ENCODE data around the gene RHBDL1. TPM values are rescaled to one million over a fixed set of nuclear protein-coding genes. Genes with fewer than 3 reads are reported as not detected.

RHBDL1 gene
- total and polyA plus RNA-seq, 9 of the 15 experiments (the other 6 are each of a cell fraction or from before 2014, with no cell fraction given): 0.03 to 5.6 (median 1.3) TPM; not detected in 1

DNA sequence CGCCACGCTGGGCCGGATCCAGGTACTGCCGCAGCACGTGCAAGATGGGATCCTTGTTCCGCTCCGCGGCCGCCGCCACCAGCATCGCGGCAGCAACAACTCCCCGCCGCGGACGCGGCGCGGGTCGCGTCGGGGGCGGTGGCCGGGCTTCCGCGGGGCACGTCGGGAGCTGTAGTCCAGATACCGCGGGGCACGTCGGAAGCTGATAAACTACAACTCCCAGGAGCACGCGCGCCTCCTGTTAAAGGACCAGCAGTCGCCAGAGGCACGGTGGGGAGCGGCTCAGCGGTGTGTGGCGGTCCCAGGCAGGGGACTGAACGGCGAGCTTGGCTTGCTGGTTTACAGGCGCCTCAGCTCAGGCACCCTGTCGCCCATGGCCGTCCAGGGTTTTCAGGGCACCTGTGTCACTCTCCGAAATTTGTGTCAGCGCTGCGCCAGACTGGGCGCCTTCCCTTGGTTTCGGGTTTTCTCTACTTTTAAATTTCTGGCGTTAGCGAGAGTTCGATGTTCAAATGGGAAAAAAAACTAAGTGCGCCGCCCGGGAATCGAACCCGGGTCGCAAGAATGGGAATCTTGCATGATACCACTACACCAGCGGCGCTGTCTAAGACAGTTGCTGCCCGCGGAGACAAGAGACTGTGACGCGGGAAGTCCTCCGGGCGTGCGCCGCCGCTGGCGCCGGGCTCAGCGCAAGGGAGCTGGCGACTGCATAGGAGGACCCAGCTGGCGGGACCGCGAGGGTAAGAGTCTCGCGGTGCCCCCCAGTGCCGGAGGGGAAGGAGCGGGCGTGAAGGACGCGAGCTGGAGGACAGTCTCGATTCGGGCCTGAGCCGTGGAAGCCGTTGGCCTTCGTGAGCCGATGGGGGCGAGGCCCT lies 39.0 kb upstream of the RHBDL1 start, which contains the start of gene METTL26 (continued):
- TF ChIP-seq FOXP4 (CRISPR knock-in tag; IDR thresholded peaks at IDR 0.05; ENCODE audit: borderline replicate concordance) (0 out of 2 replicates have a peak, but pooled peaks have one; percentile 48), RAD51 (IDR thresholded peaks at IDR 0.05; ENCODE audit: borderline replicate concordance, low read depth) (no peak), NRF1 (conservative IDR thresholded peaks at IDR 0.05 in 1 of 2, IDR thresholded peaks at IDR 0.05 in 1 of 2) (peak; percentile 72 to 77), KLF13 (tag; IDR thresholded peaks at IDR 0.05; ENCODE audit: borderline replicate concordance, low read depth) (peak; percentile 86), FOXA1 (IDR thresholded peaks at IDR 0.05; ENCODE audit: borderline replicate concordance) (no peak), GABPB1 (CRISPR knock-in tag; IDR thresholded peaks at IDR 0.05) (peak; percentile 85), ZSCAN29 (IDR thresholded peaks at IDR 0.05) (no peak; the same call in 1 of the 2 replicates), ZNF224 (CRISPR knock-in tag; IDR thresholded peaks at IDR 0.05) (no peak), PHTF2 (CRISPR knock-in tag; IDR thresholded peaks at IDR 0.05) (no peak), ZNF551 (CRISPR knock-in tag; IDR thresholded peaks at IDR 0.05) (no peak), SRSF3 (IDR thresholded peaks at IDR 0.05; ENCODE audit: insufficient read depth, low read length) (no peak), ZBTB9 (CRISPR knock-in tag; IDR thresholded peaks at IDR 0.05) (peak; percentile 67; the same call in 1 of the 2 replicates), SETDB1 (IDR thresholded peaks at IDR 0.05; ENCODE audit: low read length) (no peak), GTF2E2 (tag; IDR thresholded peaks at IDR 0.05) (peak; percentile 28; the same call in 1 of the 2 replicates)
- TF ChIP-seq, protein P1, sequence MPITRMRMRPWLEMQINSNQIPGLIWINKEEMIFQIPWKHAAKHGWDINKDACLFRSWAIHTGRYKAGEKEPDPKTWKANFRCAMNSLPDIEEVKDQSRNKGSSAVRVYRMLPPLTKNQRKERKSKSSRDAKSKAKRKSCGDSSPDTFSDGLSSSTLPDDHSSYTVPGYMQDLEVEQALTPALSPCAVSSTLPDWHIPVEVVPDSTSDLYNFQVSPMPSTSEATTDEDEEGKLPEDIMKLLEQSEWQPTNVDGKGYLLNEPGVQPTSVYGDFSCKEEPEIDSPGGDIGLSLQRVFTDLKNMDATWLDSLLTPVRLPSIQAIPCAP (CRISPR knock-in tag; IDR thresholded peaks at IDR 0.05; ENCODE audit: borderline replicate concordance): no peak
- TF ChIP-seq, protein P2, sequence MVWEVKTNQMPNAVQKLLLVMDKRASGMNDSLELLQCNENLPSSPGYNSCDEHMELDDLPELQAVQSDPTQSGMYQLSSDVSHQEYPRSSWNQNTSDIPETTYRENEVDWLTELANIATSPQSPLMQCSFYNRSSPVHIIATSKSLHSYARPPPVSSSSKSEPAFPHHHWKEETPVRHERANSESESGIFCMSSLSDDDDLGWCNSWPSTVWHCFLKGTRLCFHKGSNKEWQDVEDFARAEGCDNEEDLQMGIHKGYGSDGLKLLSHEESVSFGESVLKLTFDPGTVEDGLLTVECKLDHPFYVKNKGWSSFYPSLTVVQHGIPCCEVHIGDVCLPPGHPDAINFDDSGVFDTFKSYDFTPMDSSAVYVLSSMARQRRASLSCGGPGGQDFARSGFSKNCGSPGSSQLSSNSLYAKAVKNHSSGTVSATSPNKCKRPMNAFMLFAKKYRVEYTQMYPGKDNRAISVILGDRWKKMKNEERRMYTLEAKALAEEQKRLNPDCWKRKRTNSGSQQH (CRISPR knock-in tag; IDR thresholded peaks at IDR 0.05): 0 out of 2 replicates have a peak, but pooled peaks have one; percentile 59

Measured in K562 (cell line).